ENCODE results near the gene SLC35G1.

The SLC35G1 gene

DNA sequence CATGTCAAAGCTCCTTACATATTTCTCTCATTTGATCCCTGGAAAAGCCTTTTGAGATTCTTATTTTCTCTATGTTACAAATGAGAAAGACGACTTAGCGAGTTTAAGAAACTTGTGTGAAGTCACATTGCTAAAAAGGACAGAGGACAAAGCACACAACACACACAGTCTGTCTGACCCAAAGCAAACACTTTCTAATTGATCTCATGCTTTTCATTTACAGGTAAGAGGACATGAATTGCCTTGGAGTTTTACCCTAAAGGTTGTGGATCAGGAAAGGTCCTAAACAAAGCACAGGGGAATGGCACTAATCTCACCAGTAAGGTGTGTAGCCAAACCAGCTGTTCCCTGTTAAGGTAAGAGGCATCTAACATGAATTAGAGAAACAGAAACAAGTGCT is 18.7 kb downstream of the SLC35G1 start:
- TF ChIP-seq, protein P1, sequence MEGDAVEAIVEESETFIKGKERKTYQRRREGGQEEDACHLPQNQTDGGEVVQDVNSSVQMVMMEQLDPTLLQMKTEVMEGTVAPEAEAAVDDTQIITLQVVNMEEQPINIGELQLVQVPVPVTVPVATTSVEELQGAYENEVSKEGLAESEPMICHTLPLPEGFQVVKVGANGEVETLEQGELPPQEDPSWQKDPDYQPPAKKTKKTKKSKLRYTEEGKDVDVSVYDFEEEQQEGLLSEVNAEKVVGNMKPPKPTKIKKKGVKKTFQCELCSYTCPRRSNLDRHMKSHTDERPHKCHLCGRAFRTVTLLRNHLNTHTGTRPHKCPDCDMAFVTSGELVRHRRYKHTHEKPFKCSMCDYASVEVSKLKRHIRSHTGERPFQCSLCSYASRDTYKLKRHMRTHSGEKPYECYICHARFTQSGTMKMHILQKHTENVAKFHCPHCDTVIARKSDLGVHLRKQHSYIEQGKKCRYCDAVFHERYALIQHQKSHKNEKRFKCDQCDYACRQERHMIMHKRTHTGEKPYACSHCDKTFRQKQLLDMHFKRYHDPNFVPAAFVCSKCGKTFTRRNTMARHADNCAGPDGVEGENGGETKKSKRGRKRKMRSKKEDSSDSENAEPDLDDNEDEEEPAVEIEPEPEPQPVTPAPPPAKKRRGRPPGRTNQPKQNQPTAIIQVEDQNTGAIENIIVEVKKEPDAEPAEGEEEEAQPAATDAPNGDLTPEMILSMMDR (IDR thresholded peaks at IDR 0.05; ENCODE audit: low read depth, low read length) = no peak
- Histone ChIP-seq H3K9me3 (no peaks in the 10 kb centered on the region), H3K4me1 (no peaks in the 10 kb centered on the region; the same call in 1 of the 2 replicates), H3K4me3 (ENCODE audit: low read depth, low read length) (no peak overlapping the region), H3K36me3 (peaks cover 2% of the 10 kb centered on the region; the same call in 1 of the 2 replicates), H3K27me3 (no peaks in the 10 kb centered on the region)
- no peak for DNase-seq

DNA sequence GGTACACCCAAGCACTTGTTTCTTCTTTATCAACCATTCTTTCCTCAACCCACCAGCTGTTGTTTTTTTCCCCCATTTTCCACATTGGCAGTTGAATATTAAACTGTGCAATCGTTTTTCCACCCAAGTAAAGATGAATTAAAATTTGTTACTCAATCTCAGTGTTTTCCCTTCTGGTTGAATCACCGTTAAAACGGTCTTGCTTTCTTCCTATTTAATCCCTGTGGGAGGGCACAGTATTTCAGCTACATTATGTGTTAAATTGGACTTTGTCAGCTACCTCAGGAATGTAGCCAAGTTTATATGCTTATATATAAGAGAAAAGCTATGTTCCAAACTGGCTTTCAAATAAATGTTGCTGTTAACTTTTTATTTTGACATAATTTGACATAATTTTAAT is 19.9 kb downstream of the SLC35G1 start:
- Histone ChIP-seq H3K36me3 (peaks cover 2% of the 10 kb centered on the region; the same call in 1 of the 2 replicates), H3K27me3 (no peaks in the 10 kb centered on the region), H3K4me1 (no peaks in the 10 kb centered on the region; the same call in none of the 2 replicates), H3K9me3 (no peaks in the 10 kb centered on the region), H3K4me3 (ENCODE audit: low read depth, low read length) (no peak overlapping the region)
- TF ChIP-seq, protein P1 (IDR thresholded peaks at IDR 0.05; ENCODE audit: low read depth, low read length) = no peak
- DNase-seq = no peak

DNA sequence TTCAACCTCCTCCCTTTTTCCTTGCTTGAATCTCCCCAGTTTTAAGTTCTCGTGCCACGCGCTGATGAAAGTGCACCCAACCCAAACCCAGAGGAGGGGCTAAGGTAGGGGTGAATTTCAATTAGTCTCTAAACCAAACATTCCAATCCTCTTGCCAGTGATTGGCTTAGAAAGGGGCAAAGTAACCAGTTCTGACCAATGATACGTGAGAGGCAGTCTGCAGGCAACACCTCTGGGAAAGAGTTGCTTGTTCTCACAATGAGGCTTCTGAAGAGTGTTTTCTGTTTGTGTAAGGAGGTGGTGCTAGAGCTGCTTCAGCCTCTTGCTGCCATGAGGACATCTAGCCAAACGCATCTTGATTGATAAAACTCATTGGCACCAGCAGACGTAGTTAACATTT is 21.8 kb downstream of the SLC35G1 start:
- no peak for DNase-seq
- TF ChIP-seq, protein P1 (IDR thresholded peaks at IDR 0.05; ENCODE audit: low read depth, low read length) = no peak
- no peaks in the 10 kb centered on the region for H3K27me3 ChIP-seq
- H3K36me3 ChIP-seq = peaks cover 2% of the 10 kb centered on the region; the same call in 1 of the 2 replicates
- no peaks in the 10 kb centered on the region for H3K9me3 ChIP-seq
- H3K4me1 ChIP-seq = no peaks in the 10 kb centered on the region; the same call in none of the 2 replicates
- no peak overlapping the region for H3K4me3 ChIP-seq (ENCODE audit: low read depth, low read length)

DNA sequence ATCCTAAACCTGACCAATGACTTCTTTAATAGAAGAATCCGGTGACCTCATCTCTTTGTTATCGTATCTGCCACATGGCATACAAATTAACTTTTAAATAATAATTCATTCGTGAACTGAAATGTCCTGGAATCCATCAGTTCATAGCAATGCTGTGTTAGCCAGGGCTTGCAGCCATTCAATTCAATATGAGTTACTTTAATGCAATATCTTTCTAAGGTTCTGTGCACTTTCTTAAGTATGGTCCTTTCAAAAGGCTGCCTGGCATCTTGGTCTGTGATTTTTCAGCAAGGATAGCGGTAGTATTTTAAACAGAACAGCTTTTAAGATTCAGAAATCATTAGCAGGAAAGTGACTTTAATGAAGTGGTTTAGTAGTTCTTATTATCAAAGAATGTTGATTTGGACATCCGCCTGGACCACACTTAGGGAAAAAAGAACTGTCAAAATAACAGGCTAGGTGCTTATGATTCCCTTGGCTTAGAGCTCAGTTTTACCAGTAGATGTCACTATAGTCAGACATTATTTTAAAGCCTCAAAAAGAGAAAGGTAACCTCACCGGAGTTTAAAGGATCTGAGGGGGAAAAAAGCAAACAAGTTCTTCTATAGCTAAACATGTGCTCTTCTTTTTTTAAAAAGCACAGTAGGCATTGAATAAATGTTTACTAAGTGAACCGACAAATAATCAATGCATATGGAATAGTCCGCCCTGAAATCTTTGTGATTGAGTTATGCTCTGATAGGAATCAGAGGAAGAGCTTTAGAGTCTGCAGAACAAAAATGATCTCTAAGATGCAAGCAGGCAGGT is 22.7 kb downstream of the SLC35G1 start:
- no peaks in the 10 kb centered on the region; the same call in none of the 2 replicates for H3K4me1 ChIP-seq
- DNase-seq = no peak
- H3K36me3 ChIP-seq = peaks cover 2% of the 10 kb centered on the region; the same call in 1 of the 2 replicates
- H3K9me3 ChIP-seq = no peaks in the 10 kb centered on the region
- no peak overlapping the region for H3K4me3 ChIP-seq (ENCODE audit: low read depth, low read length)
- H3K27me3 ChIP-seq = no peaks in the 10 kb centered on the region
- TF ChIP-seq, protein P1 (IDR thresholded peaks at IDR 0.05; ENCODE audit: low read depth, low read length) = peak; percentile 59

DNA sequence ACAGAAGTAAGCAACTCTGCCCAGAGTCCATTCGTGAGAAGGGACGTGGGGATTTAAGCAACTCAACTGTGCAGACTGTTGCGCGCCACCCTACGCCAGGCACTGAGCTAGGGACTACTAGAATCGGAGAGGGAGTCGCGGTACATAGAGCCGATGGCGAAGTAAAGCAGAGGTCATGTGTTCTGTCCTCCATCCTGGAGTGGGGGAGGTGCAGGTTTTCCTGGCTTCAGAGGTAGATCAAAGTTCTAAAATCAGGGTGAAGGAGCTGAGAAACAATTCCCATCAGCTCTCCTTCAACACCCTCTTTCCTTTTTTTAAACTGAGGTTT is 23.2 kb downstream of the SLC35G1 start:
- TF ChIP-seq, protein P1 (IDR thresholded peaks at IDR 0.05; ENCODE audit: low read depth, low read length) = no peak
- Histone ChIP-seq H3K36me3 (peaks cover 2% of the 10 kb centered on the region; the same call in 1 of the 2 replicates), H3K4me1 (no peaks in the 10 kb centered on the region; the same call in none of the 2 replicates), H3K9me3 (no peaks in the 10 kb centered on the region), H3K27me3 (no peaks in the 10 kb centered on the region), H3K4me3 (ENCODE audit: low read depth, low read length) (no peak overlapping the region)
- no peak for DNase-seq

DNA sequence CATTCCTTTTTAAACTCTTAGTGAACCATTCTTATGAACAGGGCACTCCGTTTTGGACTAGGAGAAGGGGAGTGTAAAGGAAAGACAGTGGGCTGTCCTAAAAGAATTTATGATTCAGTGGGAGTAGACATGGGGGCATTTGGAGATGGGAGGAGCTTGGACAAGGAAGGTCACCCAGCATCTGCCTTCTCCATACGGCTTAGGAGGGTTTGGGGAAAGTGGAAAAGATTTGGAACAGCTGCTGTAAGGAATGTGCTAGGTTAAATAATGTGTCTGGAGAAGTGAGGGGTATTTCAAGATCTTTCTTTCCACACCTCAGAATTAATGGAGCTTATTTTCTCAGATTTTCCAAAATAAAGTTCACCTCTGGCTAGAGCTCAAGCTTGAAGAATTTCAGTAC is 24.0 kb downstream of the SLC35G1 start:
- H3K36me3 ChIP-seq = peaks cover 2% of the 10 kb centered on the region; the same call in 1 of the 2 replicates
- no peaks in the 10 kb centered on the region for H3K27me3 ChIP-seq
- TF ChIP-seq, protein P1 (IDR thresholded peaks at IDR 0.05; ENCODE audit: low read depth, low read length) = no peak
- no peak overlapping the region for H3K4me3 ChIP-seq (ENCODE audit: low read depth, low read length)
- no peaks in the 10 kb centered on the region; the same call in none of the 2 replicates for H3K4me1 ChIP-seq
- H3K9me3 ChIP-seq = no peaks in the 10 kb centered on the region
- DNase-seq = no peak
